Liver (tissue), 9 donors: ENCODE data around the gene HSPE1. TPM values are rescaled to one million over a fixed set of nuclear protein-coding genes. Genes with fewer than 3 reads are reported as not detected.

Source experiments
- DNase-seq: peaks from one replicate; pipeline ENCODE4 v3.0.0-alpha.2; 2017; ENCODE audit warnings: low spot score
- H3K27ac ChIP-seq, 2 donors: one replicate each; pipeline ENCODE4 v1.7.0; 2013; ENCODE audit warnings: inconsistent platforms in 2 of 2, low read length in 2 of 2, control low read depth in 1 of 2, low read depth in 1 of 2, mild to moderate bottlenecking in 1 of 2
- H3K27me3 ChIP-seq, 4 donors: one replicate each; pipeline versions ENCODE4 v1.6.1 to v1.7.0; 2013; ENCODE audit warnings: low read length in 3 of 4, inconsistent platforms in 1 of 4, mild to moderate bottlenecking in 1 of 4, moderate library complexity in 1 of 4; ENCODE audit not compliant: control insufficient read depth in 4 of 4, insufficient read depth in 4 of 4
- H3K36me3 ChIP-seq, 4 donors: one replicate each; pipeline versions ENCODE4 v1.6.1 to v1.7.0; 2013; ENCODE audit warnings: low read length in 3 of 4, mild to moderate bottlenecking in 3 of 4, low read depth in 1 of 4, moderate library complexity in 1 of 4; ENCODE audit not compliant: control insufficient read depth in 4 of 4, insufficient read depth in 3 of 4
- H3K4me1 ChIP-seq, 4 donors: one replicate each; pipeline versions ENCODE4 v1.6.1 to v1.7.0; 2013; ENCODE audit warnings: low read length in 3 of 4, mild to moderate bottlenecking in 3 of 4, moderate library complexity in 1 of 4; ENCODE audit not compliant: control insufficient read depth in 4 of 4, insufficient read depth in 4 of 4
- H3K4me3 ChIP-seq, 3 donors: one replicate each; pipeline versions ENCODE4 v1.6.1 to v1.7.0; 2013; ENCODE audit warnings: low read length in 3 of 3, control low read depth in 1 of 3, low read depth in 1 of 3, mild to moderate bottlenecking in 1 of 3
- H3K9ac ChIP-seq, 2 donors: one replicate each; pipeline ENCODE4 v1.7.0; 2013; ENCODE audit warnings: low read length in 2 of 2, mild to moderate bottlenecking in 2 of 2, moderate library complexity in 2 of 2, control low read depth in 1 of 2, low read depth in 1 of 2
- H3K9me3 ChIP-seq, 4 donors: one replicate each; pipeline versions ENCODE4 v1.6.1 to v1.7.0; 2013; ENCODE audit warnings: low read length in 3 of 4; ENCODE audit not compliant: control insufficient read depth in 4 of 4
- ATF3 ChIP-seq: IDR thresholded peaks from 2 replicates; pipeline ENCODE4 v1.6.1; 2016; ENCODE audit warnings: antibody characterized with exemption
- EGR1 ChIP-seq, 2 donors: IDR thresholded peaks; 2 replicates each; pipeline ENCODE4 v1.6.1; 2016 to 2018; ENCODE audit warnings: antibody characterized with exemption in 2 of 2, low read depth in 2 of 2
- FOXA1 ChIP-seq: IDR thresholded peaks from 2 replicates; pipeline ENCODE4 v1.6.1; 2016; ENCODE audit warnings: antibody characterized with exemption
- FOXA2 ChIP-seq: IDR thresholded peaks from 2 replicates; pipeline ENCODE4 v1.6.1; 2016; ENCODE audit warnings: antibody characterized with exemption
- GABPA ChIP-seq, 2 donors: IDR thresholded peaks in 1 of 2; conservative IDR thresholded peaks in 1 of 2; 2 replicates each; pipeline ENCODE4 v1.6.1; 2016; ENCODE audit warnings: antibody characterized with exemption in 2 of 2, mild to moderate bottlenecking in 1 of 2, moderate library complexity in 1 of 2
- HNF4A ChIP-seq, 2 donors: conservative IDR thresholded peaks; 2 replicates each; pipeline ENCODE4 v1.6.1; 2016; ENCODE audit warnings: antibody characterized with exemption in 2 of 2, mild to moderate bottlenecking in 2 of 2
- HNF4G ChIP-seq: IDR thresholded peaks from 2 replicates; pipeline ENCODE4 v1.6.1; 2016; ENCODE audit warnings: antibody characterized with exemption
- JUND ChIP-seq, 2 donors: IDR thresholded peaks; 2 replicates each; pipeline ENCODE4 v1.6.1; 2016; ENCODE audit warnings: antibody characterized with exemption in 2 of 2
- MAX ChIP-seq: IDR thresholded peaks from 2 replicates; pipeline ENCODE4 v1.6.1; 2016; ENCODE audit warnings: antibody characterized with exemption
- NR2F2 ChIP-seq: IDR thresholded peaks from 2 replicates; pipeline ENCODE4 v1.6.1; 2016; ENCODE audit warnings: antibody characterized with exemption
- RAD21 ChIP-seq, 2 donors: IDR thresholded peaks; 2 replicates each; pipeline ENCODE4 v1.6.1; 2016; ENCODE audit warnings: antibody characterized with exemption in 2 of 2, mild to moderate bottlenecking in 2 of 2
- REST ChIP-seq: IDR thresholded peaks from 2 replicates; pipeline ENCODE4 v1.6.1; 2016; ENCODE audit warnings: antibody characterized with exemption, mild to moderate bottlenecking
- RXRA ChIP-seq, 2 donors: IDR thresholded peaks; 2 replicates each; pipeline ENCODE4 v1.6.1; 2017 to 2018; ENCODE audit warnings: antibody characterized with exemption in 2 of 2, mild to moderate bottlenecking in 1 of 2
- SP1 ChIP-seq: IDR thresholded peaks from 2 replicates; pipeline ENCODE4 v1.6.1; 2018; ENCODE audit warnings: antibody characterized with exemption, mild to moderate bottlenecking
- TAF1 ChIP-seq: conservative IDR thresholded peaks from 2 replicates; pipeline ENCODE4 v1.6.1; 2016; ENCODE audit warnings: antibody characterized with exemption, mild to moderate bottlenecking
- YY1 ChIP-seq: IDR thresholded peaks from 2 replicates; pipeline ENCODE4 v1.6.1; 2016; ENCODE audit warnings: antibody characterized with exemption, mild to moderate bottlenecking
- WGBS: extraction: QIAGEN DNeasy Blood & Tissue Kit; methylation state at CpG from one replicate; pipeline ENCODE4 v1.1.7; 2013; 5-methylcytosine and 5-hydroxymethylcytosine counted together
- polyA plus RNA-seq, 2 donors: library from polyadenylated mRNA; stranded (reverse) in 1 of 2; unstranded in 1 of 2; fragments of 200-250 nt in 1 of 2; fragments of >200 nt in 1 of 2; fragmentation: Nextera tagmentation in 1 of 2; extraction: Ambion mirVana in 1 of 2; gene quantifications; one replicate each; pipeline versions ENCODE4 v1.2.1 to v1.2.3, GENCODE V29; 2013 to 2015
- total RNA-seq, 2 donors: library from RNA; depleted of rRNA; stranded (reverse); fragments of >200 nt; gene quantifications; one replicate each; pipeline ENCODE4 v1.2.3, GENCODE V29; 2014
- TF ChIP-seq, protein P1 (sequence below): fragments of 150-350 bp; IDR thresholded peaks from 2 replicates; pipeline ENCODE4 v1.5.1; 2017; ENCODE audit warnings: improper control_type of control experiment, low read depth, low read length; ENCODE audit not compliant: missing input control
- TF ChIP-seq, protein P2 (sequence below): IDR thresholded peaks from 2 replicates; pipeline ENCODE4 v1.6.1; 2016; ENCODE audit warnings: antibody characterized with exemption
- donor health status: healthy.
- donor health status: healthy.
- donor health status: healthy.
- donor health status: healthy.
- donor health status: healthy.

HSPE1 gene
- total and polyA plus RNA-seq, 4 donors = 88.2 to 347 (median 190) TPM

DNA sequence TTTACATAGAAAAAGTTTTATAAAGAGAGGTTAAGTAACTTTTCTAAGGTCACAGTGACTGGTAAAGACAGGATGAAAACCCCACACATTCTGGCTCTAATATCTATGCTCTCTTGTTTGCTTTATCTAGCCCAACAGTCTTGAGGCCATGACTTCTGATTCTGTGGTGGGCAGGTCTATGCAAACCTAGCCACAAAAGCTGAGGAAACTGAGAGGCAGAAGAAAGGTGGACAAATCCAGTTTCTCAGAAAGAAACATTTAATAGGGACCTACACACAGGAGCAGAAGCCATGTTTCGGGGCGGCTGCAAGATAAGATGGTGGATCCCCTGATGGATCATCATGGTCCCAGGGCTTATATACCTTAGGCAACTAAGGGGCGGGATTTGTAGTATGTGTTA is 22.4 kb upstream of the HSPE1 start:
- WGBS = over 99% methylated on average over 3 of the region's 3 CpGs
- peaks cover 5 to 43% (median 34%) of the 10 kb centered on the region in 4 donors for H3K36me3 ChIP-seq
- TF ChIP-seq, protein P1, sequence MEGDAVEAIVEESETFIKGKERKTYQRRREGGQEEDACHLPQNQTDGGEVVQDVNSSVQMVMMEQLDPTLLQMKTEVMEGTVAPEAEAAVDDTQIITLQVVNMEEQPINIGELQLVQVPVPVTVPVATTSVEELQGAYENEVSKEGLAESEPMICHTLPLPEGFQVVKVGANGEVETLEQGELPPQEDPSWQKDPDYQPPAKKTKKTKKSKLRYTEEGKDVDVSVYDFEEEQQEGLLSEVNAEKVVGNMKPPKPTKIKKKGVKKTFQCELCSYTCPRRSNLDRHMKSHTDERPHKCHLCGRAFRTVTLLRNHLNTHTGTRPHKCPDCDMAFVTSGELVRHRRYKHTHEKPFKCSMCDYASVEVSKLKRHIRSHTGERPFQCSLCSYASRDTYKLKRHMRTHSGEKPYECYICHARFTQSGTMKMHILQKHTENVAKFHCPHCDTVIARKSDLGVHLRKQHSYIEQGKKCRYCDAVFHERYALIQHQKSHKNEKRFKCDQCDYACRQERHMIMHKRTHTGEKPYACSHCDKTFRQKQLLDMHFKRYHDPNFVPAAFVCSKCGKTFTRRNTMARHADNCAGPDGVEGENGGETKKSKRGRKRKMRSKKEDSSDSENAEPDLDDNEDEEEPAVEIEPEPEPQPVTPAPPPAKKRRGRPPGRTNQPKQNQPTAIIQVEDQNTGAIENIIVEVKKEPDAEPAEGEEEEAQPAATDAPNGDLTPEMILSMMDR = no peak
- TF ChIP-seq GABPA (IDR thresholded peaks at IDR 0.05 in 1 of 2, conservative IDR thresholded peaks at IDR 0.05 in 1 of 2) (no peak), EGR1 (IDR thresholded peaks at IDR 0.05; ENCODE audit: low read depth in 2 of 2) (no peak), ATF3 (no peak), HNF4A (conservative IDR thresholded peaks at IDR 0.05) (no peak), TAF1 (no peak), FOXA2 (no peak), JUND (IDR thresholded peaks at IDR 0.05) (no peak), MAX (no peak), FOXA1 (no peak), SP1 (no peak), RXRA (IDR thresholded peaks at IDR 0.05) (no peak), RAD21 (IDR thresholded peaks at IDR 0.05) (no peak), HNF4G (no peak), REST (no peak), YY1 (no peak), NR2F2 (no peak)
- TF ChIP-seq, protein P2, sequence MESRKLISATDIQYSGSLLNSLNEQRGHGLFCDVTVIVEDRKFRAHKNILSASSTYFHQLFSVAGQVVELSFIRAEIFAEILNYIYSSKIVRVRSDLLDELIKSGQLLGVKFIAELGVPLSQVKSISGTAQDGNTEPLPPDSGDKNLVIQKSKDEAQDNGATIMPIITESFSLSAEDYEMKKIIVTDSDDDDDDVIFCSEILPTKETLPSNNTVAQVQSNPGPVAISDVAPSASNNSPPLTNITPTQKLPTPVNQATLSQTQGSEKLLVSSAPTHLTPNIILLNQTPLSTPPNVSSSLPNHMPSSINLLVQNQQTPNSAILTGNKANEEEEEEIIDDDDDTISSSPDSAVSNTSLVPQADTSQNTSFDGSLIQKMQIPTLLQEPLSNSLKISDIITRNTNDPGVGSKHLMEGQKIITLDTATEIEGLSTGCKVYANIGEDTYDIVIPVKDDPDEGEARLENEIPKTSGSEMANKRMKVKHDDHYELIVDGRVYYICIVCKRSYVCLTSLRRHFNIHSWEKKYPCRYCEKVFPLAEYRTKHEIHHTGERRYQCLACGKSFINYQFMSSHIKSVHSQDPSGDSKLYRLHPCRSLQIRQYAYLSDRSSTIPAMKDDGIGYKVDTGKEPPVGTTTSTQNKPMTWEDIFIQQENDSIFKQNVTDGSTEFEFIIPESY = no peak
- H3K4me1 ChIP-seq = peaks cover 0 to 2% (median 0%) of the 10 kb centered on the region in 4 donors
- no peaks in the 10 kb centered on the region for H3K9me3 ChIP-seq
- no peaks in the 10 kb centered on the region for H3K27me3 ChIP-seq
- no peak for DNase-seq
- H3K4me3 ChIP-seq = no peak overlapping the region
- H3K27ac ChIP-seq = no peak overlapping the region
- no peak overlapping the region for H3K9ac ChIP-seq
